HL-60 (cell line): ENCODE results near the gene TBL1XR1.

ENCODE experiments used
- CTCF ChIP-seq: IDR thresholded peaks from one replicate; pipeline ENCODE4 v1.5.1; 2011; ENCODE audit warnings: low read length, control low read depth, inconsistent platforms; ENCODE audit not compliant: insufficient read depth
- GABPA ChIP-seq: IDR thresholded peaks from 2 replicates; pipeline ENCODE4 v1.6.1; 2012; ENCODE audit warnings: low read depth
- POLR2AphosphoS5 ChIP-seq: IDR thresholded peaks from 2 replicates; pipeline ENCODE4 v1.6.1; 2012; ENCODE audit warnings: low read depth
- SPI1 ChIP-seq: IDR thresholded peaks from 2 replicates; pipeline ENCODE4 v1.6.1; 2012; ENCODE audit warnings: low read depth, mild to moderate bottlenecking, borderline replicate concordance

GRCh38 chr3:177145381-177145780, 51.9 kb downstream of the TBL1XR1 start:
- TF ChIP-seq GABPA (no peak), CTCF (no peak), SPI1 (no peak), POLR2AphosphoS5 (no peak)
